Suprapubic skin (tissue), 4 donors: ENCODE measurements around the gene BLZF1. TPM values are rescaled to one million over a fixed set of nuclear protein-coding genes. Genes with fewer than 3 reads are reported as not detected.
"Not testable (repeated sequence)": the region's sequence is repeated elsewhere in the genome, so short reads cannot be mapped to it uniquely, and the experiment has no call there.

ENCODE experiments used
- DNase-seq, 2 donors: peaks; one replicate each; pipeline ENCODE4 v3.0.0-alpha.2; 2019; ENCODE audit warnings: low spot score in 2 of 2
- H3K27ac ChIP-seq: fragments of 200-600 bp; sonication (generic); one replicate; pipeline ENCODE4 v1.5.1; 2019
- H3K27me3 ChIP-seq: fragments of 200-600 bp; sonication (generic); one replicate; pipeline ENCODE4 v1.5.1; 2019
- H3K36me3 ChIP-seq: fragments of 200-600 bp; sonication (generic); one replicate; pipeline ENCODE4 v1.5.1; 2019
- H3K4me1 ChIP-seq: fragments of 200-600 bp; sonication (generic); one replicate; pipeline ENCODE4 v1.5.1; 2019
- H3K4me3 ChIP-seq: fragments of 200-600 bp; sonication (generic); one replicate; pipeline ENCODE4 v1.5.1; 2019; ENCODE audit warnings: mild to moderate bottlenecking
- H3K9me3 ChIP-seq: fragments of 200-600 bp; sonication (generic); one replicate; pipeline ENCODE4 v1.5.1; 2019
- EP300 ChIP-seq: sonication (generic); formaldehyde crosslinking; IDR thresholded peaks from one replicate; pipeline ENCODE4 v1.6.1; 2017; ENCODE audit warnings: antibody characterized with exemption
- POLR2A ChIP-seq, 2 donors: fragments of 450-650 bp; IDR thresholded peaks; one replicate each; pipeline ENCODE4 v1.6.1; 2017; ENCODE audit warnings: antibody characterized with exemption in 2 of 2, mild to moderate bottlenecking in 2 of 2, moderate library complexity in 2 of 2
- POLR2AphosphoS5 ChIP-seq, 3 donors: sonication (generic); formaldehyde crosslinking; IDR thresholded peaks; one replicate each; pipeline ENCODE4 v1.6.1; 2017; ENCODE audit warnings: antibody characterized with exemption in 3 of 3
- WGBS: methylation state at CpG from one replicate; pipeline ENCODE4 v1.1.5; 2018; 5-methylcytosine and 5-hydroxymethylcytosine counted together
- total RNA-seq, 4 donors: library from RNA; depleted of rRNA; stranded (reverse); fragments of >200 nt; gene quantifications; one replicate each; pipeline ENCODE4 v1.1.0, GENCODE V29; 2016
- TF ChIP-seq, protein P1 (sequence below), 2 donors: fragments of 200-600 bp in 1 of 2; fragments of 450-650 bp in 1 of 2; sonication (generic) in 1 of 2; IDR thresholded peaks; one replicate each; pipeline ENCODE4 v1.5.1; 2016 to 2019; ENCODE audit warnings: antibody characterized with exemption in 2 of 2, mild to moderate bottlenecking in 1 of 2, moderate library complexity in 1 of 2

Gene BLZF1
- total RNA-seq, 4 donors from 2014 or later = 16.3 to 26.5 (median 25.9) TPM

DNA sequence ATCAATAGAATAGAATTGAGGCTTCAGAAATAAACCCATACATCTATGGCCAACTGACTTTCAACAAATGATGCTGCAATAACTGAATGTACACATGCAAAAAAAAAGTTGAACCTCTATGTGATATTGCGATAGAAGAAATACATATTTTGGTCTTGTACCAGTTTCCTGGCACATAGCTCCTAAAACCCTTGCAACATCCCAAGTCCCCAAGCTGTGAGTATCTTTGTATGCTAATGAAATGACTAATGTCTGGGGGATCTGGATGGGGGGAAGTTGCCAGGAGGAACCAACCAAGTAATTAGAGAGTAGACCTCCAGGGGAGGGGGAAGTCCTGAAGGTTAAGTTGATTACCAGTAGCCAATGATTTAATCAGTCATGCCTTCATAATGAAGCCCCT is 24.4 kb downstream of the BLZF1 start:
- Histone ChIP-seq H3K4me3 (no peak overlapping the region), H3K36me3 (peaks cover 74% of the 10 kb centered on the region), H3K9me3 (no peaks in the 10 kb centered on the region), H3K4me1 (no peaks in the 10 kb centered on the region), H3K27me3 (no peaks in the 10 kb centered on the region), H3K27ac (no peak overlapping the region)
- 97% methylated on average over 1 of the region's 1 CpG for WGBS
- DNase-seq = no peak
- TF ChIP-seq POLR2A (IDR thresholded peaks at IDR 0.05) (no peak), POLR2AphosphoS5 (IDR thresholded peaks at IDR 0.05) (no peak), EP300 (no peak)
- TF ChIP-seq, protein P1, sequence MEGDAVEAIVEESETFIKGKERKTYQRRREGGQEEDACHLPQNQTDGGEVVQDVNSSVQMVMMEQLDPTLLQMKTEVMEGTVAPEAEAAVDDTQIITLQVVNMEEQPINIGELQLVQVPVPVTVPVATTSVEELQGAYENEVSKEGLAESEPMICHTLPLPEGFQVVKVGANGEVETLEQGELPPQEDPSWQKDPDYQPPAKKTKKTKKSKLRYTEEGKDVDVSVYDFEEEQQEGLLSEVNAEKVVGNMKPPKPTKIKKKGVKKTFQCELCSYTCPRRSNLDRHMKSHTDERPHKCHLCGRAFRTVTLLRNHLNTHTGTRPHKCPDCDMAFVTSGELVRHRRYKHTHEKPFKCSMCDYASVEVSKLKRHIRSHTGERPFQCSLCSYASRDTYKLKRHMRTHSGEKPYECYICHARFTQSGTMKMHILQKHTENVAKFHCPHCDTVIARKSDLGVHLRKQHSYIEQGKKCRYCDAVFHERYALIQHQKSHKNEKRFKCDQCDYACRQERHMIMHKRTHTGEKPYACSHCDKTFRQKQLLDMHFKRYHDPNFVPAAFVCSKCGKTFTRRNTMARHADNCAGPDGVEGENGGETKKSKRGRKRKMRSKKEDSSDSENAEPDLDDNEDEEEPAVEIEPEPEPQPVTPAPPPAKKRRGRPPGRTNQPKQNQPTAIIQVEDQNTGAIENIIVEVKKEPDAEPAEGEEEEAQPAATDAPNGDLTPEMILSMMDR (IDR thresholded peaks at IDR 0.05) = no peak

DNA sequence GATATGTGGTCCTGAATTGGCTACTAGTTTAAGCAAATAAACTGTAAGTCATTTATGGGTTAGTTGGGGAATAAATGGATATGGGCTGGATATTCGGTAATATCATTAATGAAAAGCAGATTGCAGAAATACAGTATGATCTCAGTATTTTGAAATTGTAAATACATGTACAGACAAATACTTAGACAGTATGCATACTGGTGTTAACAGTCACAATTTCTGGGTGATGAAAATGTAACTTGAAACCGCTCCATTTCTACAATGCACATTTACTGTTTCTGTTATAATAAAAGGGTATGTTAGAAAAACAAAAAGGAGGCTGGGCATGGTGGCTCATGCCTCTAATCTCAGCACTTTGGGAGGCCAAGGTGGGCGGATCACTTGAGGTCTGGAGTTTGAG is 28.0 kb downstream of the BLZF1 start:
- Histone ChIP-seq H3K36me3 (peaks cover 42% of the 10 kb centered on the region), H3K4me1 (no peaks in the 10 kb centered on the region), H3K4me3 (no peak overlapping the region), H3K9me3 (no peaks in the 10 kb centered on the region), H3K27ac (no peak overlapping the region), H3K27me3 (no peaks in the 10 kb centered on the region)
- no peak for TF ChIP-seq POLR2AphosphoS5 (IDR thresholded peaks at IDR 0.05)
- TF ChIP-seq EP300 = no peak
- TF ChIP-seq POLR2A (IDR thresholded peaks at IDR 0.05) = no peak
- DNase-seq = no peak
- WGBS = 83% methylated on average over 3 of the region's 3 CpGs

DNA sequence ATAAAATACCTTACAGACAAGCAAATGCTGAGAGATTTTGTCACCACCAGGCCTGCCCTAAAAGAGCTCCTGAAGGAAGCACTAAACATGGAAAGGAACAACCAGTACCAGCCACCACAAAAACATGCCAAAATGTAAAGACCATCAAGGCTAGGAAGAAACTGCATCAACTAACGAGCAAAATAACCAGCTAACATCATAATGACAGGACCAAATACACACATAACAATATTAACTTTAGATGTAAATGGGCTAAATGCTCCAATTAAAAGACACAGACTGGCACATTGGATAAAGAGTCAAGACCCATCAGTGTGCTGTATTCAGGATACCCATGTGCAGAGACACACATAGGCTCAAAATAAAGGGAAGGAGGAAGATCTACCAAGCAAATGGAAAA is 34.6 kb downstream of the BLZF1 start:
- H3K4me3 ChIP-seq, H3K36me3 ChIP-seq, H3K27me3 ChIP-seq, DNase-seq, H3K4me1 ChIP-seq, H3K27ac ChIP-seq, H3K9me3 ChIP-seq: not testable (repeated sequence)
- 100% methylated on average over 1 of the region's 1 CpG for WGBS

DNA sequence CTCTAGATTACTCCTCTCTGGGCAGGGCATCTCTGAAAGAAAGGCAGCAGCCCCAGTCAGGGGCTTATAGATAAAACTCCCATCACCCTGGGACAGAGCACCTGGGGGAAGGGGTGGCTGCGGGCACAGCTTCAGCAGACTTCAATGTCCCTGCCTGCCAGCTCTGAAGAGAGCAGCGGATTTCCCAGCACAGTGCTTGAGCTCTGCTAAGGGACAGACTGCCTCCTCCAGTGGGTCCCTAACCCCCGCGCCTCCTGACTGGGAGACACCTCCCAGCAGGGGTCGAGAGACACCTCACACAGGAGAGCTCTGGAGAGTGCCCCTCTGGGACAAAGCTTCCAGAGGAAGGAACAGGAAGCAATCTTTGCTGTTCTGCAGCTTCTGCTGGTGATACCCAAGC is 40.3 kb downstream of the BLZF1 start:
- 81% methylated on average over 3 of the region's 5 CpGs for WGBS
- H3K27me3 ChIP-seq, H3K36me3 ChIP-seq, DNase-seq, H3K4me1 ChIP-seq, H3K4me3 ChIP-seq, H3K27ac ChIP-seq: not testable (repeated sequence)
- peaks cover 24% of the 10 kb centered on the region for H3K9me3 ChIP-seq

DNA sequence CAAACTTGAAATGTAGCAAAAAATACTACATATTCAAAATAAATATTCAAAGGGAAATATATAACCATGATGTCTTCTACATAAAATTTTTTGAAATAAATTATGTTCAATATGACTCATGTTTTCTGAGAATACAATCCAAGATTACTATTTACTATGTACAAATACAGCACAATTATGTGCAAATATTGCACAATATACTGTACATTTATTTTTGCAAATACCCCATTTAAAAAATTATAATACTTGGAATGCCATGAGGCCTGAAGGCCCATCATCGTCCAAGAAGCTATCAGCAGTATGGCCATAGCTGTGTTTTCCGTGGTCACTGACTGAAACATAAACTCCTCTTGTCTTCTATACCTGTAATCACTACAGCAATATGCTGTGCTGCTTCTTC is 47.0 kb downstream of the BLZF1 start:
- TF ChIP-seq, protein P1 (IDR thresholded peaks at IDR 0.05) = no peak
- TF ChIP-seq EP300 (no peak), POLR2AphosphoS5 (IDR thresholded peaks at IDR 0.05) (no peak), POLR2A (IDR thresholded peaks at IDR 0.05) (no peak)
- no peak overlapping the region for H3K27ac ChIP-seq
- no peaks in the 10 kb centered on the region for H3K27me3 ChIP-seq
- DNase-seq = no peak
- no peaks in the 10 kb centered on the region for H3K36me3 ChIP-seq
- H3K9me3 ChIP-seq = peaks cover 13% of the 10 kb centered on the region
- WGBS = 85% methylated on average over 2 of the region's 2 CpGs
- H3K4me3 ChIP-seq = no peak overlapping the region
- H3K4me1 ChIP-seq = no peaks in the 10 kb centered on the region

DNA sequence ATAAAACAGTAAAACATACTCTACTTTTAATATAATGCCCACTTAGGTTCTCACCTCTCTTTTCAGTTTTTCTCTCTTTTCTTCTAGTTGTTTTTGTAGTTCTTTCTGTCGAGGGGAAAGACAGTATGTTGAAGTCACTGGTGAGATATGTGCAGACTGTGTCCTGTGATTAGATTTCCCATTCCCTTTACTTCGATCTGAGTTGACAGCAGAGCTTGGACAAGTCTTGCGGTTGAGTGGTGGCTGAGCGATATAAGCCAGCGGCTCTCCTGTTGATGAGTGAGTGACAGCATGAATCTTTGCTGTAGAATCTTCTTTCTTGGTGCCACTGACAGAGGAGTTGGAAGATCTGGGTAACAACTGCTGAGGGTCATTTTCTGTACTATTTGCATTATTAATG is 53.3 kb downstream of the BLZF1 start:
- Histone ChIP-seq H3K4me3 (no peak overlapping the region), H3K36me3 (no peaks in the 10 kb centered on the region), H3K27me3 (peaks cover 11% of the 10 kb centered on the region), H3K9me3 (no peaks in the 10 kb centered on the region), H3K4me1 (no peaks in the 10 kb centered on the region), H3K27ac (no peak overlapping the region)
- WGBS = 93% methylated on average over 5 of the region's 5 CpGs
- TF ChIP-seq POLR2A (IDR thresholded peaks at IDR 0.05) (no peak), EP300 (no peak), POLR2AphosphoS5 (IDR thresholded peaks at IDR 0.05) (no peak)
- TF ChIP-seq, protein P1 (IDR thresholded peaks at IDR 0.05) = no peak
- DNase-seq = no peak

DNA sequence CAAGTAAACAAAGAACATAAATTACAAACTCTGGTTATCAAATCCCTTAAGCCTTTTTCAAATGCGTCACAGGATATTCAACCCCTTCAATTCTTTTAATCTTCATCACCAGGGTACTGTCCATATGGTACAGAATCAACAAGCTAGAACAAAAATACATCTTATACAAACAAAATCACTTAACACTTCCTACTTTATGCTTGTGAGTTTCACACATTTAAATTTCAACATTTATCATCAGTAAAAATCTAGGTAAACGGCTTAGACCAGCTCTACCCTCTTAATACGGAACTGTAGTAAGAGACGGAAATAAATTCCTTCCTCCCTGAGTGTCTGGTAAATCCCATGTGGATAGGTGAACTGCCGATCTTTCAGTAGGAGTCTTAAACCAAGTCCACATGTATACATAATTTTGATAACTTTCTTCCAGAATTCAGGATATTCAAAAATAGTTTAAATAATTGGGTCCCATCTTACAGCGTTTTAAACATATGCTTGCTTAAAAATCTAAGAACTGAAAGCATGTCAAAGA is 58.2 kb downstream of the BLZF1 start:
- no peaks in the 10 kb centered on the region for H3K36me3 ChIP-seq
- no peak for DNase-seq
- no peak overlapping the region for H3K27ac ChIP-seq
- no peaks in the 10 kb centered on the region for H3K9me3 ChIP-seq
- no peak overlapping the region for H3K4me3 ChIP-seq
- peaks cover 6% of the 10 kb centered on the region for H3K4me1 ChIP-seq
- H3K27me3 ChIP-seq = peaks cover 38% of the 10 kb centered on the region
- 57% methylated on average over 6 of the region's 6 CpGs for WGBS
- TF ChIP-seq POLR2A (IDR thresholded peaks at IDR 0.05) = no peak
- TF ChIP-seq, protein P1 (IDR thresholded peaks at IDR 0.05) = no peak
- TF ChIP-seq EP300 = no peak
- TF ChIP-seq POLR2AphosphoS5 (IDR thresholded peaks at IDR 0.05) = no peak
